PC-3 (cell line): Measurements from ENCODE around the gene C9orf72.

ENCODE experiments used
- CTCF ChIP-seq: fragments of 300-600 bp; sonication (generic); conservative IDR thresholded peaks from 2 replicates; pipeline ENCODE4 v1.5.1; 2017; ENCODE audit warnings: antibody characterized with exemption, low read depth, mild to moderate bottlenecking, low read length
- EZH2 ChIP-seq: fragments of 300-600 bp; sonication (generic); IDR thresholded peaks from one replicate; pipeline ENCODE4 v1.6.1; 2017; ENCODE audit warnings: antibody characterized with exemption, mild to moderate bottlenecking, low read length; ENCODE audit not compliant: unreplicated experiment

GRCh38 chr9:27591093-27591492 is 17.8 kb upstream of the C9orf72 start:
- TF ChIP-seq CTCF: no peak
- TF ChIP-seq EZH2: no peak
